GM19043 (cell line): ENCODE measurements around the gene VPS18.

Experiments
- ATAC-seq: cut with Tn5 transposase; IDR thresholded peaks from one replicate; pipeline ENCODE4 v1.9.1; 2021; ENCODE audit warnings: low read depth; ENCODE audit not compliant: unreplicated experiment

The VPS18 gene

GRCh38 chr15:40952301-40952900 is 58.2 kb downstream of the VPS18 start:
- no peak for ATAC-seq

DNA sequence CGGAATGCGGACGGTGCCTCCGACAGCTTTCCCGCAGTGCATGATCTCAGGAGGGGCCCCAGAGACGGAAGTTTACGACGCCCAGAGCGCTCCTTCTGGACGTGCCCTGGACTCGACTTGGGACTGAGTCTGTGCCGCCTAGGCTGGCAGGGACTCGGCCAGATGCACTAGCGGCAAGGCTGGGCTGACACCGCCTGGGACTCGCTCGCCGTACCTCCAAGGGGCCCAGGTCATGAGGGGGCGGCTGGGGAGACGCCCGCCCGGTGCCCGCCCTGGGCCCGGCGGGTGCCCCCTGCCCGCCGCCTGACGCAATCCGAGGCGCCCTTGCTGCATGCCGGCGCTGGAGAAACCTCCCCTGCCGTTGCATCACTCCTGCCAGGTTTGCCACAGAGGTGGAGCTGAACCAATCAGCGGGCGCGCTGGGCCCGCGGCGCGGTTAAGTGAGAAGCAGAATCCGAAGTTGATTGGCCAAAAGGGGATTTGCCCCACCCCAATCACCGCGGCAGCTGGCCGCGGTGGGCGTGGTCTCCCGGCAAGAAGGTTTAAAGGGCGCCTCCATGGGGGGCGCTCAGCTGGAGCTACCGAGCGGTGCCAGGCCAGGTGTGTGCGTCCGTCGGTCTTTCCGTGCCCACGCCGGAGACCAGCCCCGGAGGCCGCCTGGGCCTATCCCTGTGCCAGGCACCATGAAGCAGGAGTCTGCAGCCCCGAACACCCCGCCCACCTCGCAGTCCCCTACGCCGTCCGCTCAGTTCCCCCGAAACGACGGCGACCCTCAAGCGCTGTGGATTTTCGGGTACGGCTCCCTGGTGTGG is 58.9 kb downstream of the VPS18 start, which contains the start of gene CHAC1:
TSS of gene CHAC1 (plus strand) at position 571 of the 812 bp plus-strand sequence. CDS start at position 684, 113 bp downstream.
- peak; percentile 94 for ATAC-seq
